H1 (cell line): ENCODE measurements around the gene MYH11.

Experiments
- FOSL1 ChIP-seq: IDR thresholded peaks from 2 replicates; pipeline ENCODE4 v1.6.1; 2011; ENCODE audit warnings: mild to moderate bottlenecking, low read depth, low read length, moderate library complexity; ENCODE audit not compliant: insufficient read depth
- MAX ChIP-seq: IDR thresholded peaks from 2 replicates; pipeline ENCODE4 v1.6.1; 2012; ENCODE audit warnings: inconsistent platforms

- TF ChIP-seq FOSL1 (no peak), MAX (no peak)
These were observed 49.6 kb upstream of the MYH11 start for GRCh38 chr16:15906439-15906838.
